Lung (tissue), 12 donors: ENCODE data around the gene POMT2. TPM values are rescaled to one million over a fixed set of nuclear protein-coding genes. Genes with fewer than 3 reads are reported as not detected.

Experiments used
- ATAC-seq: fragments of 200-7000 bp; cut with Tn5 transposase; one replicate; pipeline ENCODE4 v1.9.1; 2020; ENCODE audit warnings: moderate number of reproducible peaks; ENCODE audit not compliant: insufficient read depth, low FRiP score
- DNase-seq, 3 donors: peaks; one replicate each; pipeline ENCODE4 v3.0.0-alpha.2; 2013 to 2017
- H3K27ac ChIP-seq, 2 donors: one replicate each; pipeline ENCODE4 v1.5.1; 2013; ENCODE audit warnings: mild to moderate bottlenecking in 2 of 2, moderate library complexity in 2 of 2, control low read depth in 1 of 2, inconsistent platforms in 1 of 2, low read depth in 1 of 2, low read length in 1 of 2
- H3K27me3 ChIP-seq, 3 donors: one replicate each; pipeline ENCODE4 v1.5.1; 2013; ENCODE audit warnings: low read length in 2 of 3; ENCODE audit not compliant: control insufficient read depth in 3 of 3, insufficient read depth in 3 of 3
- H3K36me3 ChIP-seq, 4 donors: one replicate each; pipeline ENCODE4 v1.5.1; 2013; ENCODE audit warnings: low read length in 4 of 4, mild to moderate bottlenecking in 1 of 4, moderate library complexity in 1 of 4; ENCODE audit not compliant: control insufficient read depth in 4 of 4, insufficient read depth in 4 of 4
- H3K4me1 ChIP-seq, 5 donors: one replicate each; pipeline ENCODE4 v1.5.1; 2013; ENCODE audit warnings: low read length in 5 of 5, mild to moderate bottlenecking in 2 of 5, moderate library complexity in 1 of 5; ENCODE audit not compliant: control insufficient read depth in 5 of 5, insufficient read depth in 5 of 5
- H3K4me3 ChIP-seq: one replicate; pipeline ENCODE4 v1.5.1; 2013; ENCODE audit warnings: mild to moderate bottlenecking, control low read depth, moderate library complexity
- H3K9ac ChIP-seq, 2 donors: one replicate each; pipeline ENCODE4 v1.5.1; 2013; ENCODE audit warnings: low read length in 2 of 2, control low read depth in 1 of 2; ENCODE audit not compliant: insufficient read depth in 1 of 2
- H3K9me3 ChIP-seq, 4 donors: one replicate each; pipeline ENCODE4 v1.5.1; 2013; ENCODE audit warnings: low read length in 3 of 4, mild to moderate bottlenecking in 1 of 4, moderate library complexity in 1 of 4; ENCODE audit not compliant: control insufficient read depth in 4 of 4, insufficient read depth in 3 of 4
- CTCF ChIP-seq: IDR thresholded peaks from 2 replicates; pipeline ENCODE4 v1.5.1; 2012; ENCODE audit warnings: mild to moderate bottlenecking; ENCODE audit errors: control extremely low read depth, extremely low read depth
- WGBS, 2 donors: extraction: QIAGEN DNeasy Blood & Tissue Kit; methylation state at CpG; one replicate each; pipeline ENCODE4 v1.1.7; 2013; 5-methylcytosine and 5-hydroxymethylcytosine counted together
- polyA plus RNA-seq, 2 donors: library from polyadenylated mRNA; stranded (reverse); fragments of 200-250 nt; gene quantifications; one replicate each; pipeline ENCODE4 v1.2.1, GENCODE V29; 2013
- total RNA-seq, 2 donors: library from RNA; depleted of rRNA in 1 of 2; stranded (reverse); fragments of >200 nt in 1 of 2; gene quantifications; one replicate each; pipeline ENCODE4 v1.2.1, GENCODE V29; 2014 to 2021
- donor health status: control.
- donor health status: control.
- donor health status: Bipolar disorder and iron deficiency.
- donor health status: healthy.
- donor health status: DM: yes; HTN: yes; CAD: no.

The POMT2 gene
- total and polyA plus RNA-seq, 4 donors = 10.0 to 43.1 (median 14.2) TPM

- peaks cover 0 to 2% (median 0%) of the 10 kb centered on the region in 4 donors for H3K36me3 ChIP-seq
- no peaks in the 10 kb centered on the region for H3K27me3 ChIP-seq
- H3K27ac ChIP-seq = no peak overlapping the region
- ATAC-seq (no peak), DNase-seq (no peak)
- H3K4me1 ChIP-seq = peaks cover 0 to 32% (median 7%) of the 10 kb centered on the region in 5 donors
- 78 to 81% methylated on average over 5 of the region's 5 CpGs for WGBS, 2 donors
- no peaks in the 10 kb centered on the region for H3K9me3 ChIP-seq
- TF ChIP-seq CTCF = no peak
- no peak overlapping the region for H3K9ac ChIP-seq
- H3K4me3 ChIP-seq = no peak overlapping the region
Observed at GRCh38 chr14:77316872-77317301, 3.8 kb downstream of the POMT2 start.

- TF ChIP-seq CTCF = no peak
- Histone ChIP-seq H3K27ac (no peak overlapping the region), H3K27me3 (no peaks in the 10 kb centered on the region), H3K4me3 (no peak overlapping the region), H3K4me1 (peaks cover 0 to 31% (median 7%) of the 10 kb centered on the region in 5 donors), H3K9me3 (no peaks in the 10 kb centered on the region), H3K9ac (peak overlapping the region in 1 of 2 donors; percentile 20), H3K36me3 (peaks cover 0 to 2% (median 0%) of the 10 kb centered on the region in 4 donors)
- ATAC-seq = no peak
- DNase-seq = no peak
- 50 to 67% methylated on average over 1 of the region's 1 CpG for WGBS, 2 donors
Observed at GRCh38 chr14:77316195-77316505, 4.5 kb downstream of the POMT2 start.

- Histone ChIP-seq H3K4me1 (peaks cover 0 to 28% (median 7%) of the 10 kb centered on the region in 5 donors), H3K9ac (peak overlapping the region; percentile 13 to 20), H3K9me3 (no peaks in the 10 kb centered on the region), H3K27me3 (no peaks in the 10 kb centered on the region), H3K36me3 (peaks cover 0 to 2% (median under 1%) of the 10 kb centered on the region in 4 donors), H3K27ac (peak overlapping the region in 1 of 2 donors; percentile 18), H3K4me3 (no peak overlapping the region)
- DNase-seq (peak in 2 of 3 donors; percentile 38 to 47), ATAC-seq (no peak)
- WGBS, 2 donors = 81 to 84% methylated on average over 10 of the region's 10 CpGs
- no peak for TF ChIP-seq CTCF
Observed at GRCh38 chr14:77314539-77315457, 5.9 kb downstream of the POMT2 start.
